Tibial nerve (tissue), 3 donors: ENCODE results near the gene KLHL40.

ENCODE experiments used
- CTCF ChIP-seq, 5 experiments: fragments of 200-600 bp in 3 of 5; fragments of 450-650 bp in 2 of 5; sonication (generic) in 3 of 5; IDR thresholded peaks; one replicate each; pipeline ENCODE4 v1.5.1; 2016 to 2019; ENCODE audit warnings: antibody characterized with exemption in 5 of 5, mild to moderate bottlenecking in 3 of 5, moderate library complexity in 2 of 5
- POLR2A ChIP-seq, 2 donors: fragments of 450-650 bp; IDR thresholded peaks; one replicate each; pipeline ENCODE4 v1.6.1; 2017; ENCODE audit warnings: antibody characterized with exemption in 2 of 2, mild to moderate bottlenecking in 2 of 2, moderate library complexity in 2 of 2

GRCh38 chr3:42670051-42670576 lies 15.2 kb upstream of the KLHL40 start:
- no peak for TF ChIP-seq CTCF (IDR thresholded peaks at IDR 0.05)
- TF ChIP-seq POLR2A (IDR thresholded peaks at IDR 0.05), result no peak
